ACC112 (cell line): Measurements from ENCODE around the gene SHB.

ENCODE experiments used
- H2AFZ ChIP-seq: fragments of 200-600 bp; sonication (generic); one replicate; pipeline ENCODE4 v1.6.0; 2017; ENCODE audit warnings: antibody characterized with exemption, low read length; ENCODE audit not compliant: unreplicated experiment
- H3K27ac ChIP-seq: fragments of 200-600 bp; sonication (generic); 2 replicates; pipeline ENCODE4 v1.5.1; 2014; ENCODE audit warnings: low read depth, mild to moderate bottlenecking, antibody characterized with exemption, low read length, moderate library complexity
- H3K27me3 ChIP-seq: fragments of 200-600 bp; sonication (generic); 2 replicates; pipeline ENCODE4 v1.6.1; 2014; ENCODE audit warnings: mild to moderate bottlenecking, antibody characterized with exemption, low read length, moderate library complexity, mixed read lengths; ENCODE audit not compliant: insufficient read depth
- H3K36me3 ChIP-seq: fragments of 200-600 bp; sonication (generic); 2 replicates; pipeline ENCODE4 v1.6.1; 2016; ENCODE audit warnings: mild to moderate bottlenecking, antibody characterized with exemption, low read length, moderate library complexity, mixed read lengths; ENCODE audit not compliant: insufficient read depth
- H3K4me1 ChIP-seq: fragments of 200-600 bp; sonication (generic); one replicate; pipeline ENCODE4 v1.6.1; 2016; ENCODE audit warnings: low read length, mixed read lengths; ENCODE audit not compliant: insufficient read depth, unreplicated experiment, control insufficient read depth
- H3K4me3 ChIP-seq: fragments of 200-600 bp; sonication (generic); 2 replicates; pipeline ENCODE4 v1.5.1; 2014; ENCODE audit warnings: mild to moderate bottlenecking, low read depth, low read length
- H3K79me2 ChIP-seq: fragments of 200-600 bp; sonication (generic); one replicate; pipeline ENCODE4 v1.6.0; 2016; ENCODE audit warnings: low read length; ENCODE audit not compliant: control insufficient read depth, unreplicated experiment, insufficient read depth

SHB gene

GRCh38 chr9:38012767-38013450 lies 56.1 kb downstream of the SHB start:
- no peaks in the 10 kb centered on the region for H3K36me3 ChIP-seq
- no peak overlapping the region for H2AFZ ChIP-seq
- H3K4me3 ChIP-seq, result no peak overlapping the region
- H3K27me3 ChIP-seq, result no peaks in the 10 kb centered on the region
- no peak overlapping the region for H3K27ac ChIP-seq
- peaks cover 64% of the 10 kb centered on the region for H3K79me2 ChIP-seq
- H3K4me1 ChIP-seq, result peaks cover 40% of the 10 kb centered on the region

DNA sequence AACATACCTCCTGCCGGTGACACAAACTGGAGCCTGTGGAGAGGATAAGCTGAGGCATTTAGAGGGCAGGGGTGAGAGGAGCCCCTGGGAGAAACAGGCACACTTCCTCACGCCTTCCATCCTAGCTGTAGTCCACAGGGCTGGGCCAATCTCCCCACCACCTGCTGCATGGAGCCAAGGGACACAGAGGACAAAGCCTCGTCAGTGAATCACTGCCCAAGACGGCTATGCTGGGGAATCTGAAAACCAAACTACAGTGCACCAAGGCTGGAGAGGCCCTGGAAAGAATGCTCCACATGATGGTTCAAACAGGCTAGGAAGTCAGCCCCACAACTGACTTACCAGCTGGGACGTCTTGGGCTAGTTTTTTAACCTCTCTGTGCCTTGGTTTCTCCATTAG lies 57.0 kb downstream of the SHB start:
- H3K4me1 ChIP-seq, result peaks cover 39% of the 10 kb centered on the region

GRCh38 chr9:38010918-38011704 lies 57.9 kb downstream of the SHB start:
- Histone ChIP-seq H3K27ac (no peak overlapping the region), H3K27me3 (no peaks in the 10 kb centered on the region), H2AFZ (no peak overlapping the region), H3K79me2 (peaks cover 69% of the 10 kb centered on the region), H3K36me3 (no peaks in the 10 kb centered on the region), H3K4me1 (peaks cover 32% of the 10 kb centered on the region), H3K4me3 (no peak overlapping the region)

More for the DNA sequence above, 57.0 kb downstream of the SHB start:
- peaks cover 69% of the 10 kb centered on the region for H3K79me2 ChIP-seq
- H3K36me3 ChIP-seq, result no peaks in the 10 kb centered on the region
- no peak overlapping the region for H3K27ac ChIP-seq
- no peak overlapping the region for H3K4me3 ChIP-seq
- no peaks in the 10 kb centered on the region for H3K27me3 ChIP-seq
- no peak overlapping the region for H2AFZ ChIP-seq

DNA sequence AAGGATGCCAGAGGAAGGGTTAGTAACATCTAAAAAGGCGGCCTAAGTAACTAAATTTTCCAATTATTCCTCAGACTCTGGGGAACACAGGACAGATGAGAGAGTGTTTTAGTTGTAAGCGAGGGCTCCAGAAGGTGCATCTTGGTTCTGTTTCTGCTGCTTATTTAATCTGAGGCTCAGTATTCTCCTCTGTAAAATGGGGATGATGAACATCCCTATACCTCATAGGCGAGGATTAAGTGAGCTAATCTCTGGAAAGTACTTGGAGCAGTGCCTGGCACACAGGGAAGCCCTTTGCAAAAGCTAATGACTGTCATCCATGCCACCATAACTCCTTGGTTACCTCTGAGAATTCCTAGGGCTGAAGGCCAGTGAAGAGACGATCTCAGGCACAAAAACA lies 59.0 kb downstream of the SHB start:
- Histone ChIP-seq H3K4me1 (peaks cover 27% of the 10 kb centered on the region), H3K36me3 (no peaks in the 10 kb centered on the region), H3K27ac (peak overlapping the region; percentile 86), H3K4me3 (no peak overlapping the region), H3K79me2 (peaks cover 66% of the 10 kb centered on the region), H3K27me3 (no peaks in the 10 kb centered on the region), H2AFZ (no peak overlapping the region)

DNA sequence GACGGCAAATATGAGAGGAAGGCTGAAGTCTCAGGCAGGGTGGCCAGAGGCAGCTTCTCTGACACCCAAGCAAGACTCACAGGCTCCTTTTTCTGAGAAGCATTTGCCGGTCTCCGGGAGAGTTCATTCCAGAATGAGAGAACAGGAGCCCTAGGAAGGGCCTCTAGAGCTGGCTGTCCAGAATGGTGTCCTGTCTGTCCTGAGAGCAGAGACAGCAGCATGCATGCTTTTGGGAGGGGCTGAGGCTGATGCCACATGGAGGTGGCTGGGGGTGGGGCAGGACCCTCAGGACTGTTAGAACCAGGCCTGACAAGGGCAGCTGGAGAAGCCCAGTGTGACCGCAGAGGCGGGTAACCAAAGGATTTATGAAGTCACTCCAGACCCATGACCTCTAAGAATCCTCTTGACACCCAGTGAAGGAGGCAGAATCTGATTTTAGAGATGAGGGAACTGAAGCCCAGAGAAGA lies 60.0 kb downstream of the SHB start:
- no peak overlapping the region for H3K4me3 ChIP-seq
- H2AFZ ChIP-seq, result no peak overlapping the region
- peaks cover 61% of the 10 kb centered on the region for H3K79me2 ChIP-seq
- peak overlapping the region; percentile 86 for H3K27ac ChIP-seq
- H3K4me1 ChIP-seq, result peaks cover 27% of the 10 kb centered on the region
- no peaks in the 10 kb centered on the region for H3K36me3 ChIP-seq
- H3K27me3 ChIP-seq, result no peaks in the 10 kb centered on the region

DNA sequence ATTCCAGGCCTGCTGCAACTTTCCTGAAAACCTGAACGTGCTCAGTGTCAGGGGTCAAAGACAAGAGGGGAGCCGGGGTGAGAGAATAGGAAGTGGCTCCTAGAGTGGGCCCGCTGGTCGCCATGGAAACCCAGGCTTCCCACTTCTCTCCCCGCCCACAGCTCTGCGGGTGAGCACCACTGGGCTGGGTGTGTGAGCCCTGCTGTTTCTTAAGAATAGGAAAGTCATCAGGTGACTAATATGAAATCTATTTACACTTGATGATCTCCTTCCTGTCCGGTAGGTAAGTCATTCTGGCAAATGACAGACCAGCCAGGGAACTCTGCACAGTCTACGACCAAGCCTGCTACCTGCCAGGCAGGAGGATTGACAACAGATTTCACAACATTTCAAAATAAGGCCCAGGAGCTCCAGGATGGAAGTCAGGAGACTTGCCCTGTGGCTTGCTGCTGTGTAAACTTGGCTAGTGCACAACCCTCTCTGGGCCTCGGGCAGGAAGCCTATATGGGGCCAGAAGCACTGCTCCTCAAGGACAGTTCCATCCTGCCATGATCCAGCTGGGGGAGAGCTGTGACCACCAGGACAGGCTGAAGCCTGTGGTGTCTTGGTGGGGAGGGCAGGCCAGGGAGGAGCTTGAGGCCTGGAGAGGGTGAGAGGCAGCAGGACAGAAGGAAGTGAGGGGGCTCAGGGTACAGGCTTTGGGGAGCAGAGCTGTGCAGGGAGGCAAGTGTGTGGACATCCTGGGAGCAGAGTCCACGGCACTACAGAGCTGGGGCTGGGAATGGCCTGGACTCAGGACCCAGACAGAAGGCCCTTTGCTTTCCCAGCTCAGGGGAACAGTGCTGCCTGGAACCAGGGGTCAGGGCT lies 60.6 kb downstream of the SHB start:
- Histone ChIP-seq H3K4me3 (0 out of 2 replicates have a peak overlapping the region, but pooled peaks have one; percentile 2), H3K27me3 (no peaks in the 10 kb centered on the region), H3K27ac (peak overlapping the region; percentile 86), H3K79me2 (peaks cover 55% of the 10 kb centered on the region), H3K4me1 (peaks cover 30% of the 10 kb centered on the region), H3K36me3 (no peaks in the 10 kb centered on the region), H2AFZ (no peak overlapping the region)

DNA sequence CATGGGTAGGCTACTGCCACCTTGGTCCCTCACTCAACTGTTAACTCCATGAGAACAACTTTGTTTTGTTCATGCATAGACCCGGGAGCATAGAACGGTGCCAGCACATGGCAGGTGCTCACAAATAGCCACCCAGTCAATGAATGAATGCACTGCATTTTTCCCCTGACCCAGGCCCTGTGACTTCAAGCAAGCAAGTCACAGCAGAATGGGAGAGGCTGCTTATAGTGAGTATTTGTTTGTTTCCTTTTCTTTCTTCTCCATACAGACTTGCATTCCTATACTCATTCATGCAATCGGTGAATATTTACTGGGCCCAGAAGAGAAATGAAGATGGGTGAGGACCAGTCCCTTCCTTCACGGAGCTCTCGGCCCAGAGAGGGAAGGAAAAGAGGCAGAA lies 62.0 kb downstream of the SHB start:
- Histone ChIP-seq H2AFZ (no peak overlapping the region), H3K27ac (no peak overlapping the region), H3K27me3 (no peaks in the 10 kb centered on the region), H3K36me3 (no peaks in the 10 kb centered on the region), H3K79me2 (peaks cover 52% of the 10 kb centered on the region), H3K4me3 (no peak overlapping the region), H3K4me1 (peaks cover 31% of the 10 kb centered on the region)

DNA sequence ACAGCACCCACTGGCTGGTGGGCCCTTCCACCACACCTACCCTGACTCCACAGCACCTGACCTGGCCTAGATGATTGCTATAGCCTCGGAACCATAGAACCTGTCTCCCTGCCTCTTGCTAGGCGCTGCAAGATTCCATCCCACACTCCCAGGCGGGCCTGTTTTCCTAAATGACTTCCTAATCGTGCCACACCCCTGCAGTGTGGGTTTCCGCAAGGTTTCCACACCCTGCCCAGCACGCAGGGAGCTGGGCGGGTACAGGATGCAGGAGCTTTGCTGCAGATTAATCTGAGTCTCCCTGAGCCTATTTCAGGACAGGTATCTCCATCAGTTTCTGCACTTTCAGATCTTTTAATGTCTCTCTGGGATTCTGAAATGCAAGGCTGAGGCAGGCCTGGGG lies 62.9 kb downstream of the SHB start:
- no peaks in the 10 kb centered on the region for H3K36me3 ChIP-seq
- H3K4me1 ChIP-seq, result peaks cover 31% of the 10 kb centered on the region
- no peak overlapping the region for H2AFZ ChIP-seq
- no peaks in the 10 kb centered on the region for H3K27me3 ChIP-seq
- H3K79me2 ChIP-seq, result peaks cover 47% of the 10 kb centered on the region
- no peak overlapping the region for H3K27ac ChIP-seq
- H3K4me3 ChIP-seq, result no peak overlapping the region

- peaks cover 44% of the 10 kb centered on the region for H3K79me2 ChIP-seq
- no peaks in the 10 kb centered on the region for H3K36me3 ChIP-seq
- peaks cover 43% of the 10 kb centered on the region for H3K4me1 ChIP-seq
- no peak overlapping the region for H3K27ac ChIP-seq
- H3K4me3 ChIP-seq, result no peak overlapping the region
- H3K27me3 ChIP-seq, result no peaks in the 10 kb centered on the region
- no peak overlapping the region for H2AFZ ChIP-seq
Observed at GRCh38 chr9:38004809-38005560, 64.0 kb downstream of the SHB start.
